DMS53 treated with DMSO at 0.1 percent for 48 hours (cell line): Measurements from ENCODE around the gene CEP120.

Source experiments
- DNase-seq: peaks from one replicate; lab custom pipeline; 2025; ENCODE audit not compliant: unreplicated experiment; lab: John Stamatoyannopoulos, UW

The CEP120 gene

GRCh38 chr5:123304777-123305316, 118.4 kb downstream of the CEP120 start:
- DNase-seq = no peak

GRCh38 chr5:123303802-123304201, 119.4 kb downstream of the CEP120 start:
- DNase-seq = no peak

GRCh38 chr5:123300266-123300665, 122.9 kb downstream of the CEP120 start:
- no peak for DNase-seq

- DNase-seq = no peak
Measured at GRCh38 chr5:123299136-123299535, 124.1 kb downstream of the CEP120 start.

GRCh38 chr5:123298335-123299030, 124.7 kb downstream of the CEP120 start:
- no peak for DNase-seq

- no peak for DNase-seq
Measured at GRCh38 chr5:123297866-123298265, 125.3 kb downstream of the CEP120 start.

GRCh38 chr5:123297198-123297831, 125.9 kb downstream of the CEP120 start:
- no peak for DNase-seq
